Measurements from ENCODE around the gene SNX25.

The SNX25 gene

DNA sequence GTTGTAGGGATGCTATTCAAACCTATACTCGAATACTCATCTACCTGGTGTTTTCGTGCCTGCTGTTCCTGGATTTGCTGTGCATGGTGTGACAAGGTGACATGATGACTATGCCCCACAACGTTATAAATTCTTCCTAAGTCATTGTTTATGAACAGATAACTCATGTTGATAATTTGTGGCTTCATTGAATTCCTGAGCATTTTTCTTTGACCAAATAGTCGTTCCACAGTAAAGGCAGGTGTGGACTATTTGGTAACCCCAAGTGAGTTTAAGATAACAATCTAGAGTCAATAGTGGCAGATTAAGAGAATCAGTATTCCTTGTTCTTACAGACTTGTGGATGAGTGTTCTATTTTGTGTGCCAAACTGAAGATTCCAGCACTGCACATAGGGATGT is 59.9 kb downstream of the SNX25 start:
- DNase-seq, result no peak

DNA sequence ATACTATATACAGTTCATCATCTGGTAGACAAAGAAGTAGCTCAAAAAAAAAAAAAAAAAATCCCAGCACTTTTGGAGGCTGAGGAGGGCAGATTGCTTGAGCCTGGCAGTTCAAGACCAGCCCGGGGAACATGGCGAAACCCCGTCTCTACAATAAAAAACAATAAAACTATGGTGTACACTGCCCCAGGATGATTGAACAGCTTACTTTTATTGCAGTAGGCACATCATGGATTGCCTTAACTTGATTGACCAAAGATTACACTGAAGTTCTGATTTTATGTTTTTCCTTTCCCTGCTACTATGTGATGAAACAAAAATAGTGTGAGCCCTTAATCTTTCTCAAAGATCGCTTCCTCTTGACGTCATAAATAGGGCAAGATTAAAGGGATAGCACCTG is 60.6 kb downstream of the SNX25 start:
- DNase-seq, result no peak

DNA sequence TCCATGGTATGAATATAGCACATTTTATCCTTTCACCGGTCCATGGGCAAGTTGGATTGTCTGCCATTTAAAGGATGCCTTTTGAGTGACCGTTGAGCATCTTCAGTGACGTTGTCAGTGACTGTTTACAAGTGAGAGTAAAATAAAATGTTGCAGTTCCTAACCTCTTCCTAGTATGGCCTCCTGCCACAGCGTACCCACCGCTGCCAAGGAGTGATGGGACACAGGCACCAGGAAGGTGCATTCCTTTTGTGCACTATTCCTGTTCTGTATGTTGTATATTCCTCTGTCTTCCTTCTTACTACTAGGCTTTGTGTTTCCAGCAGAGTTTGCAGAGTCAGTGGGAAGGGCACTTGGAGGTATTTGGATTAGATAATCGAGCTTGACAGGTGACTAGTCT is 61.5 kb downstream of the SNX25 start:
- DNase-seq, result no peak

DNA sequence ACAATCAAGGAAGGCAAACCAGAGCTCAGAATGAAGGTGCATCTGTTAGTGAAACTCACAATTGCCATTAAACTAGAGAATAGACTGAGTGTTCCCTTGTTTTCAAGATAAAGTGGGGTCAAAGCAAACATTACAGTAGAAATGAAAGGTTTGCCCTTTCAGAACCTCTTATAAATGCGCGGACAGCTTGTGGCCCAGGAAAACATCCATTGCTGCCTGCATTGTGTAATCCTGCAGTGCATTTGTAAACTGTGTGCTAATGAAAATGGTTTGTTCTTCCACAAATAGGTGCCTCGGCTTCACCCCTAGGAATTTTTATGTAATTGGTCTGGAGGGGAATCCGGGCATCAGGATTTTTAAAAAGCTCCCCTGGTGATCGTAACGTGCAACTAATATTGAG is 62.8 kb downstream of the SNX25 start:
- no peak for DNase-seq

DNA sequence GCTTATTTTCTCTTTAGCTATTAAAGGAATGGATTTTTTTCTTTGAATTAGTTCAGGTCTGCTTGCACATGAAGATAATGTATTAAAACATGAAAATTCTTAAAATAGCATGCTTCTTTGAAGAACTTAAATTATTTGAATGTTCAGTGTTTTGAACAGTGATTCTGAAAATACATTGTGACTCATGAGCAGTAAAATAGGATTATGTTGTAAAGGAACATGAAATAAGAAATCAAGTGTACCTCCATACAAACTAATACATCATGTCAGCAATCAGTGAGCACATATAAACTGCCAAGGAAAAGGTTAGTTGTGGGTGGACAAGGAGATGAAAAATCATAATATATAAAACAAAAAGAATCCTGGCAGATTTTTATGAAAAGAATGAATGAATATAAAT is 66.1 kb downstream of the SNX25 start:
- DNase-seq, result no peak

DNA sequence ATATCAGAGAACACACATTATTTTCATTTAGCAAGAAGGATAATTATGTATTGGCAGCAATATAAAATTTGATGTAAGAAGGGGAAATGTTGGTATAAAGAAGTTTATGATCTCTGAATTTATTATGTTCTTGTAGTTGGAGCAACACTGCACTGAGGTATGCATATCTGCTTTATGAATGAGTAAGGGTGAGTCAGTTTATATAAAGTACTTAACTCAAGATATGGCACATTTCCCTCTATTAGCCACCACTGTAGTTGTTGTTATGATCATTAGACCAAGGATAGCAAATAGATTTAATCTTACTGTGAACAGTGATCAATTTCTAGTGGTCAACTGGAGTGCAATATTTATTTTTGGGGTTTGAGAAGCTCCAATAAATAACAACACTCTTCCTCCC is 66.6 kb downstream of the SNX25 start:
- no peak for DNase-seq

DNA sequence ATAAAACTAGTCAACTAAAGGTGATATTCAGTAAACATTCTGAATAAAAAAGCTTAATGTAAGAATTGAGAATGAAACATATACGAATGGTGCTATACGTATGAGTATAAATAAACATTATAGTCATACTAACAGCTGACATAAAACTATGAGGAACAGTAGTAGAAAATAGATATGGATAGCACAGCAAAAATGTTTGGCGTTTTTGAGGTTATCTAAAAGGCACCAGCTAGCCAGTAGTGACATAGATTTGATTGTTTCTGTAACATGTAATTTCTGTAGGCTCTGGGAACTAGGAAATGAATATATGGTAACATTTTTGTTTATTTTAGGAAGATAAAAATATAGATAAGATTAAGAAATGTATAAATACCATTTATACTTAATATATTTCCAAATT is 69.3 kb downstream of the SNX25 start:
- DNase-seq, result no peak

DNA sequence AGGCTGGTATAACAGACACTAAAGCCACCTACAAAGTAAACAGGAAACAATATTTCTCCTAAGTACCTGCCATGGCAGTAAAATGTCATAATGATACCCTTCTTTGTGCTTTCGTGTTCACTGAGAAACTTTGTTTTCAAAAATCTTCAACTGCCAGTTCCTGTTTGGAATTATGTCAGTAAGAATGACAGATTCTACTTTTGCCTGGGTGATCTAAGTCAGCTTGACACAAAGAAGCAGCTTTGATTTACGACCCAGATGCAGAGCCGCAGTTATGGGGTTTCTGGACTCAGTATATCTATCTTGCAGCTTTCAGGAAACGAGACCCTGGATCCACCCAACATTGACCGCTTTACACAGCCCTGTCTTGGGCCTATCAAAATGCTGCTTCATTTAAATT is 71.2 kb downstream of the SNX25 start:
- peak; percentile 73 for DNase-seq

DNA sequence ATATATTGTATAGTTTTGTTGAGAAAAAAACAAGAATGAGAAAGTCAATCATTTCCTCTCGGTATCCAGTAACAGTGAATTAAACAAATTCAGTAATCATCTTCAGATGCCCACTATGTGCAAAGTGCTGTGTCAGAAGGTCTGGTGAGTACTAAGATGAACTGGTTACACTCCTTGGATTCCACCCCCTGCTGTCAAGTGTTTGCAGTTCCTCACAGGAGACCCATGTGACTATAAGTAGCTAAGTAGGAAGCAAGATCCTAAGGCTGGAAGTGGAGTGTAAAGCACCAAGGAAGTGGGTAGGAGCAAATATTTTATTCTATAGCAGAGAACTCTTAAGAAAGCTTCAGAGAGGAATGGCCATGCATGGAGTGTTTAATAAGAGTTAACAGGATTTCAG is 73.6 kb downstream of the SNX25 start:
- no peak for DNase-seq

DNA sequence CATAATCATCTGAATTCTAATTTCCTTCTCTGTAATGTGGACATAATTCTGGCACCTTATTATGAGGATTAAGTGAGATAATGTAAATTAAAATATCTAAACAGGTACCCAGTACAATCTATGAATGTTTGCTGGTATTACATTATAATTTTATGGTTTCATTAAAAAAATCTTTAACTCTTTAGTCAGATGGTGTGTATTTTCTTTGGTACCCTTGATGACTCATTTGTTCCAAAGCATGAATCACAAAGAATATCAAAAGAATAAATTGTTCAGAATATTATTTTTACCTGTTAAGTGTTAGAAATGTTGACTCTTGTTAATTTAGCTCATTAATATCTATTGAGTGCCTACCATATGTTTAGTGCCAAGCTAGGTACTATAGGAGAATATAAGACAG is 74.3 kb downstream of the SNX25 start:
- DNase-seq, result no peak

DNA sequence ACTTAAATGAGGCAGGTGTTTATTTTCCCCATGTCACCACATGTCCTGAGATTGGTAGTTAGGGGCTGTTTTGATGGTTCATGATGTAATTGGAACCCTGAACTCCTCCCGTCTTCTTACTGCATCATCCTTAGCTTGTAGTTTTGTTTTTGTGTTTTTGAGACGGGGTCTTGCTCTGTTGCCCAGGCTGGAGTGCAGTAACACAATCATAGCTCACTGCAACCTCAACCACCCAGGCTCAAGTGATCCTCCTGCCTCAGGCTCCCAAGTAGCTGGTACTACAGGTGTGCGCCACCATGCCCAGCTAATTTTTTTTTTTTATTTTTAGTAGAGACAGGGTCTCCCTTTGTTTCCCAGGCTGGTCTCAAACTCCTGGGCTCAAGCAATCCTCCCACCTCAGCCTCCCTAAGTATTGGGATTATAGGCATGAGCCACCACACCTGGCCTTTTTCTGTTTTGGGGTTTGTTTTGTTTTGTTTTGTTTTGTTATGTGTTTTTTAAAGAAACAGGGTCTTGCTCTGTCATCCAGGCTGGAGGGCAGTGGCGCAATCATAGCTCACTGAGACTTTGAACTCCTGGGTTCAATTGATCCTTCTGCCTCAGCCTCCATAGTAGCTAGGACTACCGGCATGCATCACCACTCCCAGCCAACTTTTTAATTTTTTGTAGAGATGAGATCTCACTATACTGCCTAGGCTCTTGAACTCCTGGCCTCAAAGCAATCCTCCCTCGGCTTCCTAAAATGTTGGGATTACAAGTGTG is 76.4 kb downstream of the SNX25 start:
- DNase-seq, result no peak

DNA sequence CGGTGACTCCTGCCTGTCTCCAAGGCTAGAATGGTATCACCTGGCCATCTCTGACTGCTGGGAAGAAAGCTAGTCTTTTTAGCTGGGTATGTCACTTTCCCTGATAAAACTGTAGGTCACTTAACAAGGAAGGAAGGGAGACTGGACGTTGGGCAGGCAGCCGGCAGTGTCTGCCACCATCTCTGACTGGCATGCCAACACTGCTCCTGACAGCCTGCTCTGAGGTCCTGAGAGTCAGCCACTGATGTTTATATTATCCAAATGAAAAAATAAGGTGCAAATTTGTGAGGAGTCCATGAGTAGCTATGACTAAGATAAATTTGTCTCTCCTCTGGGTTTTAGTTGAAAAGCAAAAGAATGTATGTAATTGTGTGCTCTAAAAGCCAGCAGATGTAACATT is 77.2 kb downstream of the SNX25 start:
- DNase-seq, result no peak

DNA sequence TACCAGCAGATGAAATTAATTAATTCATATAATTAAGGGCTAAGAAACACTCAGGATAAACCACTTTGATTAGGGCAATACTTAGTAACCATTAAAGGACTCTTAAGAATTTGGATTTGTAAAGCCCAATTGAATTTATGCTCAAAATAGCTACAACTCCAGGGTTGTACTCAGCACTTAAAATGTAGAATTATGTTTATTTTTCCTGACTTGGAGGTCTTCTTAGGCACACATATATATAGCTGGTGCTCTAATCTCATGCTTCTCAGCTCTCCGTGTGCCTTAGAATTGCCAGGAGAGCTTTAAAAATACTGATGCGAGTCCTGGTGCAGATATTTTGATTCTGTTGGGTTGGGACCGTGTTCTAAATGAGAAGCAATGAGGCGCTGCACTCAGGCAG is 77.6 kb downstream of the SNX25 start:
- DNase-seq, result no peak

DNA sequence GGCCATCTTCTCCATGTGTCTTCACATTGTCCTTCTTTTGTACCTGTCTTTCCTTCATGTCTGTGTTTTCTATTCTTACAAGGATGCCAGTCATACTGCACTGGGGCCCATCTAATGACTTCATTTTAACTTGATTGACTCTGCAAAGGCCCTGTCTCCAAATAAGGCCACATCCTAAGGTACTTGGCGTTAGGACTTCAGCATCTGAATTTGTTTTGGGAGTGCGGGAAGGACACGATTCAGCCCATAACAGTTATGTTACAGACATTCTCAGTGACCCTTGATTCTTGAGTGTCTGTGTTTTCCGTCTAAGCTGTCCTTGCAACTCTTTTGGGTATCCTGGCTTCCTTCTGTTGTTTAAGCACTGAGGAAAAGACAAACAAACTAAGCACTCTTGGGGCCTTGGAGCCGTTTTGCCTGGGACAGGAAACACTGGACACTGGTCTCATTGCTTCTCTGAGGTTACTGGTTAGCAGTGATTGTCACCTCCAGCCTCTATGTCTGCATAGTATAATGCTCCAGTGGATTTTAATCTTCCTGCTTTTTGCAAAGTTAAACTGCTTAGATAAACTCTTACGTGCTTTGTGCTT is 80.7 kb downstream of the SNX25 start:
- no peak for DNase-seq

DNA sequence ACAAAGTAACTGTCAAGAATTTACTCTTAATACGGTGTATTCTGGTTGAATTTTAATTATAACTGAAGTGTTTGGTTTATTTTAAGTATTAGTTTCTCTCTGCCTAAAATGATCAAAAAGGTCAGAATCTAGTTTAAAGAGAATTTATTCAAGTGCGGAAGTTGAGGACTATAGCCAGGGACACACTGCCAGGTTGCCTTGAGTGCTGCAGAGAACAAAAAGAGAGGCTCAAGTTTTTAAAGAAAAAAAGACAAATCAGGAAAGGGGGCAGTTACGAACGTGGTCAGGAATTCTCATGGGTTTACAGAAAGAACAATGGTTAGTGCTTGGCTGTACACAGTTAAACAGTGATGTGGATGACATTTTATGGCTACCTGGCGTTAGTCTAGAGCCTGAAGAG is 81.3 kb downstream of the SNX25 start:
- no peak for DNase-seq

DNA sequence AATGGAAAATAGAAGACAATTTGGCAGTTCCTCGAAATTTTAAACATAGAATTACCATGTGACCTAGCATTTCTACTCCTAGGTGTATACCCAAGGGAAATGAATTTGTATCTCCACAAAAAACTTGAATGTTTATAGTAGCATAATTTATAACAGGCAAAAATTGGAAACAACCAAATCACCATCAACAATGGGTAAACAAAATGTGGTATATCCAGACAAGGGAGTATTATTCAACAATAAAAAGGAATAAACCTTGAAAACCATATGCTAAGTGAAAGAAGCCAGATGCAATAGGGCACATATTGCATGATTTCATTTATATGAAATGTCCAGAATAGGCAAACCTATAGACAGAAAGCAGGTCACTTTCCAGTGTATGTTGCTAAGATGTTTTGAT is 83.8 kb downstream of the SNX25 start:
- DNase-seq, result no peak

DNA sequence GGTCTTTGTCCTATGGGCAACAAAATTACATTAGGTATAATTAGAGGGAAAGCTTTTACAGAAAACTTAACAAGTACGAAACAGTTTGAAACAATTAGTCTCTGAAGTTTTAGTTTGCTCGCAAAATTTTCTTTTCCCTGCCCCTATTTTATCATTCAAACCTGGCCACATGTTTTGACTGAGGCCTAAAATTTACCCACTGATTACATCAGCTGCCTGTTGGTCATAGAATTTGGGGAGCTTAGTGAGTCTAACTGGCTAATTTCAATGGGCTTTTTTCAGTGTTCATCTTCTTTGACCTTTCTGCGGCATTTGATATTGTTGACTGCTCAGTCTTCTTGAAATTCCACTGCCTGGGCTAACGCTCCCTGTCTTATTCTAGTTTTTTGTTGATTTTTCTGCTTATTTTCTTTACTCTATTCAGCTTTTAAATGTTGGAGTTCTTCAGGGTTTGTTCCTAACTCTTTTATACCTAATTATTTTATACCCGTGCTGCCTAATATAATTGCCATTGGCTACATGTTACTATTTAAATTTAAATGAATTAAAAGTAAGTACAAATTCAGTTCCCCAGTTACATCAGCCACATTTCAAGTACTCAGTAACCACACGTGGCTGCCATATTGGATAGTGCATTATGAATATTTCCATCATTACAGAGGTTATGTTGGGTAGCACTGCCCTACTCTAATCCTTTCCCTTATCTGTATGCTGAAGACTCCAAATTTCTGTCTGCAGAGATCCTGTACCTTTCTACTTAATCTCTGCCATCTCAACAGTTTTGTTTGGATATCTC is 87.5 kb downstream of the SNX25 start:
- DNase-seq, result no peak

DNA sequence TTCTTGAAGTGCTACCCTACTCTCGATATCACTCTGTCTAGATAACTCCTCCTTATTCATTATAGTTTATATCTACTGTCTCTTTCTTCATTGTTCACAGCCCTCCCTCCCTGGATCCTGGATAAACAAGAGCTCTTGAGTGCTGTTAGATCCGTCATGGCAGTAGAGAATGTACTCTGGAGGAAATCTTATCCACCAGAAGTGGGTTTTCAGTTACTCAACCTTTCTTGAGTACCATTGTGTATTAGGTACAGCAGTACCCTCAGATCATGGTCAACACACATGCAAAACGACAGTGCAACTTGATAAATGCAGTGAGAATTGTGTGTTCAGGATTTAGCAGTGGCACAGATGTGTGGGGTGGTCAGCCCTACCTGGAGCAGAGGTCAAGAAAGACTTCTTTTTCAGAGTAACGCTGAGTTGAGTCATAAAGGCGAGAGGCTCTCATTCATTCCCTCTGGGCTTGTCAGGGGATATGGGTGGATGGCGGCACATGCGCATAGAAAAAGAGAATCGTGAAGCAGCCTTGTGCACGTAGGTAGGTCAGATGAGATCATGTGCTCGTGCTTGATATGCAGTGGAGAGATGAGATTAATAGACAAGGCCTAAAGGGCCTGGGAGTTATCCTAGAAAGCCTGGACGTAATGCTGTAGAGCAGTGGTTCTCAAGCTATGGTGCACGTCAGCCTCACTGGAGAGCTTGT is 89.5 kb downstream of the SNX25 start:
- DNase-seq, result no peak

DNA sequence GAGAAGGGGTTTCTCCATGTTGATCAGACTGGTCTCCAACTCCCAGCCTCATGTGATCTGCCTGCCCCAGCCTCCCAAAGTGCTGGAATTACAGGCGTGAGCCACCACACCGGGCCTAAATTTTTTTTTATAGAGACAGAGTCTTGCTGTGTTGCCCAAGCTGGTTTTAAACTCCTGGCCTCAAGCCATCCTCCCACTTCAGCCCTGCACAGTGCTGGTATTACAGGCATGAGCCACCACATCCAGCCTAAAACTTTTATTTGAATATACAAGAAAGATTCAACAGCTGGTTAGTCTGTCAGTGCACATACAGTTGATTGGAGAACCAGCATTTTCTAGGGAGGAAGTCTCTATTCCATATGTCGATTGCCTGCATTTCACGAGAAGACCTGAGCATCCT is 95.1 kb downstream of the SNX25 start:
- no peak for DNase-seq

DNA sequence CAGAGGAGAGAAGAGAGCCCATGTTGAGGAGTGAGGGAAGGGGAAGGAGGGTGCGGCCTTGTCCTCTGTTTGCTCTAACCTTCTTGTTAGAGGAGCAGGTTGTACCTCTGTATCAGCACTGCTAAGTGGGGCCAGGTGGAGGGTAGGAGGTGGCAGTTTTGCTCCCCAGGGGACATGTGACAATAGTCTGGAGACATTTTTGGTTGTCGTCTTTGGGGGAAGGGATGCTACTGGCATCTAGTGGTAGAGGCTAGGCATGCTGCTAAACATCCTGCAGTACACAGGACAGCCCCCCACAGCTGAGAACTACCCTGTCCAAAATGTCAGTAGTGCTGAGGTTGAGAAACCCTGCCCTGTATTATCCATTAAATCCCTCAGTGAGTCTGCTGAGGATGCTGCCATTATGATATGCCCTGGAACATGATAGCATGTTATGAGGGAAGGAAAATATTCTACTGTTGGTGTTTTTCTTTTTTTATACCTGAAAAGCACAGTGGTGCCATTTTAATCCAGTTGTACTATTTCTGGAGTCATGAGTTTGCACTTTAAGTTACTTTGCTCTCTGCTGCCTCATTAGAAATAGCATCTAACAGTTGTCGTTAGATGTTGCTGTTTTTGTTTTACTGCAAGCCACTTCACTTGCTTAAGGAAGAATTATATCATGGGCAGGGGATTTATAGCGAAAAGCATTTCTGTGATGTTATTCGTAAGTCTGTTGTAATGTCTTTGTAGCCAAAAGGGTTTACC is 95.7 kb downstream of the SNX25 start:
- peak; percentile 43 for DNase-seq

DNA sequence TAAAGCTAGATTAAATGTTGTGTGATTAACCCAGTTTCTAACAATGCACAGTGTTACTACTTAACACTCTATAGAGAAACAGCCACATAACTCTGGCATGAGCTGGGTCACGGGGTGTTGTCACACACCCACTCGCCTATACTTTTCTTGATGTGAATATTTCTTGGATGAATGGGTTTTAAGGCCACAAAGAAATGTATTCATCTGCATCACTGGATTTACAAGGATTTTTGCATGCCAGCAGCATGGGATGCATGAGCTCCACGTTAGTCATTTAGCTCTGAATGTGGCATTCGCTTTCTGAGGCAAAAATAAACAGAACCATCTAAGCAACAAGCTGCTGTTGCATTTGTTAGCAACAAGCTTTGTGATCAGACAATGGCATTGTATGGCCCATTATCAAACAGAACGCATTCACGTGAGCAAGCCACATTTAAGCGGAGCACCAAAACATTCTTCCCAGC is 96.6 kb downstream of the SNX25 start:
- DNase-seq, result no peak

DNA sequence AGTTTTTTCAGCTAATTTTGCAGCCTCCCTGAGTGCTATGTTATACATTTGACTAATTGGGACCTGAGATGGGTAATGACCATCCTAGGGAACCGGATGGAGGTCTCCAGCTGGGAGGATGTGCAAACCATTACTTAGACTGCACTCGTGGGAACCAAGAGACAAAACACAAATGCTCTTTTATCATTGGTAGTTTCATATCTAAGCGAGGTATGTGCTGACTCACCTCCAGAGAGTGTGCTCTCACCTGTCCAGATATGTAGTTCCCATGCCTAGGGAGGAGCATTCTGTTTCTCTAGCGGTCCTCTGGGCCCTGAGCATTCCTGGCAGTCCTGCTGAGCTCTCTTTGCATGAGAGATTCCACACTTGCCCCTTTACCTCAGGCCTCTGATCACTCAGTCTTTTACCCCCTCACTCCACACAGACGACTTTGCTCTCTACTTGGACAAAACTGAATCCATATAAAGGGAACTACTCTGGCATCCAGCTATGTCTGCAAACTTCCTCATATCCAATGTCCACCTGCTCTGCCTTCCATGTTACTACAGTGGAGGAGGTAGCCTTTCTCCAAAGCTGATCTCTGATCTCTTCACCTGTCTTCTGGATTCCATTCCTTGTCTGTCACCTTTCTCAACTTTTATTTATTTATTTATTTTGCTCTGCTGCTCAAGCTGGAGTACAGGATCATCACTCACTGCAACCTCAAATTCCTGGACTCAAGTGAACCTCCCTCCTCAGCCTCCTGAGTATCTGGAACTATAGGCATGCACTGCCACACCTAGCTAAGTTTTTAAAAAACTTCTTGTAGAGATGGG is 97.9 kb downstream of the SNX25 start:
- DNase-seq, result no peak

Measured in activated CD4-positive, alpha-beta T cell treated with anti-CD3 and anti-CD28 coated beads, Interleukin-2, amount 50 U/mL, for 16 hours (primary cell).